ENCODE data around the gene LAMTOR4.
A peak's percentile ranks its signal among the peaks of the same experiment; 100 is the strongest.

LAMTOR4 gene

DNA sequence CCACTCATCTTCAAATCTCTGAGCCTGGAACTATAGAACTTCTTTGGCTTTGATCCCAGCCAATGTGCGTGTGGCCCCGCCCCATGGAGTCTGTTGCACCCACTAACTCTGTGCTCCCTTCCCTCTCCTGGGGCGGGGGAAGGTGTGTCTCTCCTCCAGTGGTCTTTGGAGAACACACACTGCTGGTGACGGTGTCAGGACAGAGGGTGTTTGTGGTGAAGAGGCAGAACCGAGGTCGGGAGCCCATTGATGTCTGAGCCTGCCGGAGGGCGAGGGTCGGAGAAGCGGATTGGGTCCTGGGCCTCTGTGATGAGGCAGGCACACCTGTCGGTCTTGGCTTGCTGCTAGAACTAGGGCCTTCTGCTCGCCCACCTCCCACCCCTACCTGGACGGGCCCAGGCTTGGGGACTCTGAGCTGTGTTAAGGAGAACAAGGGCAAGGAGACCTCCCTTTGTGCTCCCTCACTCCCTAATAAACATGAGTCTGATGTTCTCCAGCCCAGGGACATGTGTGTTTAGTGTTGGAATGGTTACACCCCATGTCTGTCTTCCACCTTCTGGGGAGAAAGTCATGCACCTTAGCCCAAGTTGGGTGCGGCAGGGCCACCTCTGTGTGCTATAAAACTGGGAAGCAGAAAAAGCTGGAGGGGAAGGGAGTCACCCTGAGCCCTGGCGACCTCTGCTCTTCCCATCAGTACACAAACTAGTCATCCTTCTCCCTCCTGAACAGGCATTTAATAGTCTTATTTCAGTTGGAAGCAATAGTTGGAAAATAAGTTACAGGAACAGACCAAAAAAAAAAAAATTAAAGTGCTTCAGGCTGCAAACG, 5.2 kb downstream of the LAMTOR4 start:
- no peak for DNase-seq (ENCODE audit: low read depth in 2 of 2)

DNA sequence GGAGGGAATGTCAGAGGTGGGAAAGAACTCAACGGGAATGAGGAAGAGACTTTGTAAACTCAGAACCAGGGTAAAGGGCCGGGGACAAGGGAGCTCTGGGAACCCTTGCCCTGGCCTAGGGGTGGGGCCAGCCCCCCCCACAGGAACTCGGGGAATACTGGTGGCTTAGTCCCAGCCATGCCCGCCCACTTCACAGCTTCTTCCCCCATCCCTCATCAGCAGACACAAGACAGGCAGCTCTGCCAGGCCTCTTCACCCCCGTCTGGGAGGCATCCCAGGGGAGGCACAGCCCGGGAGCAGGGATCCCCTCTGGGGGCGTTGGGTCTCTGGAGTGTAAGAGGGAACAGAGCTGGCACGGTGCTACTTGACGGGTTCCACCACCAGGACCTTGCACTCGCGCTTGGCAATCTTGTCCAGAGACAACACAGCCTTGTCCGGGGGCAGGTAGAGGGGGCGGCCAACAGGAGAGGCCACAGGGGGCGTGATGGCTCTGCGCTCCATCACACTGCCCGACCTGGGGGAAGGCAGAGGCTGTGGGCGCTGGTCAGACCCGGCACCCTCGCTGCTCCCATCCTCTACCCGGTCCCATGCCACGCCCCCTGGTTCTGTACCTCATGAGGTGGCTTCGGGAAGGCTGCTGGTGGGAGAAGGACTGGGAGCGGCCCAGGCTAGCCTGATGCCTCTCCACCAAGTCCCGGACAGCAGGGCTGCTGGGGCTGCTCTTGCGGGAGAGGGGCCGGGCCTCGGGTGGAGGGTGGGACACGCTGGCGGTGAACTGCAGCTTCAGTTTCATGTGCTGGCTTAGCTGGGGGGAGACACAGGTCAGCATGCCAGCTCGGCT, 6.2 kb downstream of the LAMTOR4 start:
- no peak for DNase-seq (ENCODE audit: low read depth in 2 of 2)

DNA sequence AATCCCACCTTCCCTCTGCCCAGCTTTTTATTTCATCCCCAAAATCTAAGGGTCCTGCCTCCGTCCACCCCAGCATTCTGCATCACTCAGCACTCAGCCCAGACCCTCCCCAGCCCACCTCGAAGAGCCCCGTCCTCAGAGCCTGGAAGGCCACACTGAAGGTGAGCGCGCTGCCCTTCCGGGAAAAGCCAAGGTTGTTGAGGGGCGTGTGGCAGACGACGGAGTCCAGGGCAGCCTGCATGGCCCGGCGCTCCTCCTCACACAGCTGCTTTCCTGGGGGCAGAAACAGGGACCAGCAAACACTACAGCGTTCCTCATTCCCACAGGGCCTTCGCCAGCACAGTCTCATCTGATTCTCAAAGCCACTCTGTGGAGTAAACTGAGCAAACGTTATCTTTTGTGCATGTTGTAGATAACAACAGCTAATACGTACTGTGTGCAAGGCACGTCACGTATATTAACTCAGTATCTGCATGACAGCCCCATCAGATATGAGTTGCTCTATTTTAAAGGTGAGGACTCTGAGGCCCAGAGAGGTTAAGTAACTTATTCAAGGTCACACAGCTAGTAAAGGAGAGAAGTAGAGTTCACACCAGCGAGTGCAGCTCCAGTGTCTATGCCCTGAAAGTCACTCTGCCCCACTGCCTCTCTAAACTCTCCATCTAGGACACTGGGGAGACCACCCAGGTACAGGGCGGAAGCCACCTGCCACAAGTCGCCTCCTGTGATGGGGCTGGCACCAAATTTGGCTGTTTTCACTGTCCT, 7.0 kb downstream of the LAMTOR4 start:
- no peak for DNase-seq (ENCODE audit: low read depth in 2 of 2)

DNA sequence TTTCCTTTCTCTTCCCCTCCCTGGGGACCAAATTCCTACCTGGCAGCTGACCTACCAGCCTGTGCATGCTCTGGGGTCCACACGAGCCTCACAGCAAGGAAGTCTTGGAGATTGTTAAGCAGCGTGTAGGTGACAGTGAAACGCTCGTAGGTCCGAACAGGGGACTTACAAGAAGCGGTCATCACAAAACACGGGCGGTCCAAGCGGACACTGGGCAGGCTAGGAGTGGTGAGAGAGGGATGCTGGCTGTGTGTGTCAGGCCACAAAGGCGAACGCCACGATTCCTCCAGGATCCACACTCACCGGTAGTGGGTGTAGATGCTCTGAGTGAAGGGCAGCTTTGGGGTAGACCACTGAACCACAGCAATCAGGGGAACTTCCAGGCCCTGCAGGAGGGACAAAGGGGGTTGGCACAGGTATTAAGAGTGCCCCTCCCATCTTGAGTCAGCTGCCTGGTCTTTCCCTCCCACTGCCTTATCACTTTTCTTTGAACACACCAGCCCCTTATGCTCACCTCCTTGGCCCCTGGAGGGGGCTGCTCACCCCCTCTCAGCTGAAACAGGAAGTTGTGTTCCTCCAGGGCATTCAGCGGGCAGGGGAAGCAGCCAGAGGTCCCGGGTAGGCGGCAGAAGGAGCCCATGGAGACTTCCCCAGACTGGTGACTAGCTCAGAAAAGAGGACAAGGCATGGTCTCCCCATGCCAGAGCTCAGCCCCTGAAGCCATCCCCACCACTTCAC, 7.8 kb downstream of the LAMTOR4 start:
- no peak for DNase-seq (ENCODE audit: low read depth in 2 of 2)

DNA sequence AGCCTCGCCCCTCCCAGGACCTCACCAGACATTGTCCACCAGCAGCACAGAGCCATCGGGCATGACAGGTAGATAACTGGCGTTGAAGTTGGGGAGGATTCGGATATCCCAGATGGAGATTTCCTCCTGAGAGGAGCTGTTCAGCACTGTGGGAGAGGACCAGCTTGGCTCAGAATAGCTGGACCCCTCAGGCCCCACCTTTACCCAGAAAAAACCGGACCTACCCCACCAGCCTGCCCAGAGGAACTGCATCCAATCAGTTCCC, 8.3 kb downstream of the LAMTOR4 start:
- no peak for DNase-seq (ENCODE audit: low read depth in 2 of 2)

DNA sequence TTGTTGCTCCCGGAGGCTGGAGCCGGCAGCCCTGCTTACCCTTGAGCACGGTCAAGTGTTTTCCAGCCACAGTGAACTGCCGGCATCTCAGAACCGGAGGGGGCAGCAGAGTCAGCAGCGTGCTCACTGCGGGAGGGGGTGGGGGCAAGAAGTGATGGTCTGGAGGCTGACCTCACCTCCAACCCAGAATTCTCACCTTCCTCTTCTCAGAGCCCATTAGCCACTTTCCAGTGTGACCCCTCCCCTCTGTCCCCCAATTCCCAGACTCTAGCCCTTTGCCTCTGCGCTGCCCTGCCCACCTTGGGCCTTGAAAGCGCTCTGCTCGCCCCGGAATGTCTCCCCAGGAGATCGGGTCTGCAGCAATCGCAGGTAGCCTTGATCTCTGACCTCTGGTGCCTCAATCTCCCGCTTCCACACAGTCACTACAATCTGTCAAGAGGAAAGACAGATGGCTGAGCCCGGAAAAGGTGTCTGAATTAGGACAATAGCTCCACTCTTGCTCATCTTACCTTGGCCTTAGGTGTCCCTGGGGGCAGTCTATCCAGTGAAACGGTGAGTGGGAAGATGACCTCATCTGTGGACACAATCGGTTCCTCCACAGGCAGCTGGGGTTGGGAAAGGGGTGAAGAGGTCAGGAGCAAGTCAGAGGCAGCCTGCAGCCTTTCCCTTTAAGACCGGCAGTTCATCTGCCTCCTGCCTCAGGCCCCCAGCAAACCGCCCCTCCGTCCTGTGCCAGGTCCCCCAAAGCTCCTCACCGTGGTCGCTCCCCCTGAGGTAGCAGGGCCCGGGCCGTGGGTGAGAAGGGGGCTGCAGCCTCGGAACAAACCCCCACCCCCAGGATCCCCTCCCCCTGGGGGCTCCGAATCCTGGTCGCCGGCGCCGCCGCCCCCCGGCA, 8.9 kb downstream of the LAMTOR4 start:
- DNase-seq (ENCODE audit: low read depth in 2 of 2), result no peak

DNA sequence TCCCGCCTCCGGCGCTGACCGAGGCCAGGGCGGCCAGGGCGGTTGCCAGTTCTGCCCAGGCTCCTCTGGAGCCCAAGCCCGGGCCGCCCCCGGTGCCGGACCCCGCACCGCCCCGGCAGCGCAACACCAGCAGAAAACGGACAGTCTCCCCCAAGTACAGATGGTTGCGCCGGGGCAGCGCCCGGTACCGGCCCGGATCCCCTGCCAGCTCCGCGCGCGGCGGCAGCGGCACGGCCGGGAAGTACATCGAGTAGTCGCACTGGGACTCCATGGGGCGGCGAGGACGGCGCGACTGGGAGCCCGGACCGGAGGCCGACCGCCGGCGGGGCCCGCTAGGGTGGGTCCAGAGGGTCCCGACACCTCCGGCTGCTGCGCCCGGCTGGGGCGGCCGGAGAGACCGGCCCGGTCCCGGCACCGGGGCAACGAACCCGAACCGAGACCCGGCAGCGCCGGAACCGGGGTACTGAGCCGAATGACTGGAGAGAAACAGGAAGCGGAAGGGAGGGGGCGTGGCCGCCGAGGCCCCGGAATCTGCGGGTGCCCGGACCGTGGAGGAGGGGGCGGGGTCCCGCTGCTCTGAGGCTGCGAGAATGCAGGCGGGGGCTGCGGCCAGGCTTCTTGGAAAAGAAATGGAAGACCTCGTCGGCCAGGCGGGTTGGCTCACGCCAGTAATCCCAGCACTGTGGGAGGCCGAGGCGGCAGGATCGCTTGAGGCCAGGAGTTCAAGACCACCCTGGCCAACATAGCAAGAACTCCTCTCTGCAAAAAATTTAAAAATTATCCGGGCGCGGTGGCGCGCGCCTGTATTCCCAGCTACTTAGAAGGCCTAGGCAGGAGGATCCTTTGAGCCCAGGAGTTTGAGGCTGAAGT, 9.7 kb downstream of the LAMTOR4 start, which contains the start of gene TRAPPC14:
TSS of gene TRAPPC14 (minus strand) at position 495 of the 870 bp plus-strand sequence. CDS start at position 271, 224 bp downstream.
- peak; percentile 80 to 84 for DNase-seq (ENCODE audit: low read depth in 2 of 2)

DNA sequence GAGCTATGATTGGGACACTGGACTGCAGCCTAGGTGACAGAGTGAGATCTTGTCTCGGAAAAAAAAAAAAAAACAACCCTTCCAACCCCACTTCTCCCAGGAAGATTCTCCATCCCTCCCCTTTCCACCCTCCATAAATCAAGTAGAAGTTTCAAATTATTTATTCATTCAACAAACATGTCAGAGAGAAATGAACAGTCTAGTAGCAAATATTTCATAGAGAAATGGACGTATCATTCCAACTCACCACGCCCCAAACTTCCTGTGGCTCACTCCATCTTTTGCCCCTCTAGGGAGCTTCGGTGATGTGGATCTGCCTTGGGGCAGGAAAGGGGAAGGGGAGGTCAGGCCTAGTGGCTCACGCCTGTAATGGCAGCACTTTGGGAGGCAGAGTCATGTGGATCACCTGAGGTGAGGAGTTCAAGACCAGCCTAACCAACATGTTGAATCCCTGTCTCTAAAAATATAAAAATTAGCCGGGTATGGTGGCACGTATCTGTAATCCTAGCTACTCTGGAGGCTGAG, 10.4 kb downstream of the LAMTOR4 start:
- DNase-seq (ENCODE audit: low read depth in 2 of 2), result no peak

DNA sequence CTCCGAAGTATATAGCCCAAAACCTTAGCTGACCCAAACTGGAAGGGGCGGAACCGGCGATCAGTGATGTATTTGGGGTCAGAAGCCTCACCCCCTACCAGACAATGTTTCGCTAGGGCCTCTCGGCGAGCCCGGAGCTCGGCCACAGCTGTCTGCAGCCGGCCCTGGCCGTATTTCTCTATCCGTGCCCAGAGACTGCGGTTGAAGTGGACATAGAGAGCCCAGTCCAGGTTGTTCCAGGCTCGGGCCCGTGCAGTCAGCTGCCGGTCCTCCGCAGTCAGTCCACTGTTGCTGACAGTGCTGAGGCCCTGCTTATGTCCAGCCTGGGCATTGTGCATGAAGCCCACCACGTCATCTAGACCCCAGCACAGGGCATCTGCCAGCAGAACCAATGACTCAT, 11.3 kb downstream of the LAMTOR4 start:
- no peak for DNase-seq (ENCODE audit: low read depth in 2 of 2)

DNA sequence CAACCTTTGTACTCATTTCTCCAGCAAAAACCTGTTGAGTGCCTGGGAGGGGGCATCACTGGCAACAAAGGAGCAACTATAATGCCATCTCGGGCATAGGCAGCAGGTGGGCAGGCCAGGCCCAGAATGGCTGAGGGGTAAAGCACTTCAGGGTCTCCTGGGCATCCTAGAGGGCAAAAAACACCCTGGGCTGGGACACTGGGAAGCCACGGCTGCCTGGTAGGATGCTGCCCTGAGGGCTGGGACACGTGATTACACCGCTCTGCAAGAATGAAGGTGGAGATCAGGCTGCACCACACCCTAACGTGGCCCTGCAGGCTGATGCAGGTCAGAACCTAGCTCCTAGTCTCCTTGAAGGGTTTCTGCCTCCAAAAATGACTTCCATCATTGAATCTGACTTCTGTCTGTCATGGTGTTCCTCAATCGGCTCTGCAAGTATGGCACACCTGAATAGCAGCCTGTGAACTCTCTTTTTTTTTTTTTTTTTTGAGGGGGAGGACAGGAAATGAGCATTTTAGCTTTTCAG, 14.4 kb downstream of the LAMTOR4 start:
- no peak for DNase-seq (ENCODE audit: low read depth in 2 of 2)

DNA sequence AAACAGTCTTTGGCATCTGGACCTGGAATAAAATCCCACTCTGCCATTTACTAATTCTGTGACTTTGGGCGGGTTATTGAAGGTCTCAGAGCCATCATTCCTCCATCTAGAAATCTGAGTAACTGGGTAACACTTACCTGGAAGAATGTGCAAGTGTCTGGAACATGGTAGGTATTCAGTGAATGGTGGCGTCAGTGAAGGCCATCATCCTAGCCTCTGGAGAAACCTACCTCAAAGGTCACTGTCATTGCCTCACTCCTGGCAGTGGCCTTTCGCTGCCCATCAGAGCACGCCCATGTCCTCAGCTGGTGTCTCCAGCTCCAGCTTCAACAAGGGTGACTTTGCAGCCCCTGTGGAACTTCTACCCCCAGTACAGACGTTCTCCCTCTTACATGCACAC, 15.2 kb downstream of the LAMTOR4 start:
- no peak for DNase-seq (ENCODE audit: low read depth in 2 of 2)

DNA sequence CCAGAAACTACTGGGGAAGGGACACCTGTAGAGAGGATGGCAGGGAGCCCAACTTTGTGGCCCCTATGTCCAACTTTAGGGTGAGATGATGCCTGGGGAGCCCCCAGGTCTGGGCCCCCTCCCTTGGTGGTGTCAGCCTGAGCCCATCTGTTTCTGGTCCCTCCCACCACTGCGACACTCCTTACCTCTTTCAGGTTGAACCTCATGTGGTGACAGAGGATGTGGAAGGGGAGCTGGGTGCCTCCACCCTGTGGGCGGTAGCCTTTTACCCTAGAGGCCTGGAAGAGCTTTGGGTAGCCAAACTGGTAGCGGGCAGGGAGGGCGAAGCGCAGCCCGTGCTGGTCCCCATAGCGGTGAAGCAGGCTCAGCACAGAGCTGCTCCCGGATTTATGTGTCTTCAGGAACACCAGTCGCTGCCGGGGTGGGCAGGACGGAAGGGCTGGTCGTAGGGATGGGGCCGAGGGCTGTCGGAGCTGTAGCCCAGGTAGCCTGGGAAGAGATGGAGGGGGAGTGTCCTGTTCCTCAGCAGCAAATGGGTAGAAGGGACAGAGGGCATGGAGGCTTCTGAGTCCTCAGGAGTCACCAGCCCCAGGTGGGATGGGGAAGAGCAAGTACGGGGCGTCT, 17.7 kb downstream of the LAMTOR4 start:
- DNase-seq (ENCODE audit: low read depth in 2 of 2), result no peak

DNA sequence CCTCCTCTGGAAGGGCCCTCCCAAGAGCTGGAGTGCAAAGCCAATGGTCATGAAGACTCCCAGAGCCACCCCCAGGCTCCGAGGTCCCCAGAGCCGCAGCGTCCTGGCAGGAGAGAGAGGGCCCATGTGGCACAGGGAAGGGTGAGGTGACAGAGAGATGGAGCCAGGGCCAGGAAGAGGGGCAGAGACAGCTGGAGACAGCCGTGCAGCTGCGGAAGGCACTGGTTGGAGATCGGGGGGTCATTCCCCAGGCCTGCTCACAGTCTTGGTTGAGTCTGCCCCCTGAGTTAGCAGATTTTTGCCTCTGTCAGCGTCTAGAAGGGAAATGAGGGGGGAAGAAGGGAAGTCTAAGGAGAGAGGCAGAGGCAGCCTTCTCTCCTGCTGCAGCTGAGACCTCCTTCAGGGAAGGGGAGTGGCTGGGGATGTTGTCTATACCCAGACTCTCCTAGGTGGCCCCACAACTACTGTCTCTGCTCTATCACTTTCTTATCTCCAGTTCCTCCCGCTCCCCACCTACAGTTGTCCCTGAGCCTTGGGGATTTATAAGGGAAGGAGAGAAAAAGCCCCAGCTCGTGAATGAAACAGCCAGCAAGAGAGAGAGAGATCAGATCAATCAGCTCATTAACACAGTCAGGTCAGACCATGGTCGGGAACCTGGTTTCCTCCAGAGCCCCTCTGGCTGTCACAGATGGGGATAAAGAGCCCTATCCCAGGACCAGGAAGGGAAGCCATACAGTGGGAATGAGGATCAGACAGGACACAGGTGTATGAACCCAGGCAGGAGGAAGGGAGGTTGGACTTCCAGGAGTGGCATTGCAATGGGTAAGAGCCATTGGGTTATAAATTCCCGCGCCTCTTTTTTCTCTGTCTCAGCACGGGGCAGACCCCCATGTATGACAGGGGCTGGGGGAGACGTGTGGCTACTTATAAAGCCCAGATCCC, 18.5 kb downstream of the LAMTOR4 start:
- no peak for DNase-seq (ENCODE audit: low read depth in 2 of 2)

DNA sequence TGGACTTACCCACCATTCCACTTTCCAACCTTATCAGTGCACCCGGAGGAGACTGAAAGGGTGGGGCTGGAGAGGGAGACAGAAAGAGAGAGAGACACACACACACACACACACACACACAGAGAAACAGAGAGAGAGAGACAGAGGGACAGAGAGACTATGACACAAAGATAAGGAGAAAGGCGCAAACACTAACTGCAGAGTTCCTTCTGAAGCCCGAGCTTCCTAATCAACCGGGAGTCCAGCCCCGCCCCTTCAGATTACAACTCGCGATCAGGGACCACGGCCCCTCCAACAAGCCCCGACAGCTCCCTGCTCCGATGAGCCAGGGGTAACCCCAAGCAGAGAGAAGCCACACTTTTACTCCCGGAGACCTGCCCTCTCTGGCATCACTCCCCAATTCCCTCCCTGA, 19.2 kb downstream of the LAMTOR4 start:
- no peak for DNase-seq (ENCODE audit: low read depth in 2 of 2)

DNA sequence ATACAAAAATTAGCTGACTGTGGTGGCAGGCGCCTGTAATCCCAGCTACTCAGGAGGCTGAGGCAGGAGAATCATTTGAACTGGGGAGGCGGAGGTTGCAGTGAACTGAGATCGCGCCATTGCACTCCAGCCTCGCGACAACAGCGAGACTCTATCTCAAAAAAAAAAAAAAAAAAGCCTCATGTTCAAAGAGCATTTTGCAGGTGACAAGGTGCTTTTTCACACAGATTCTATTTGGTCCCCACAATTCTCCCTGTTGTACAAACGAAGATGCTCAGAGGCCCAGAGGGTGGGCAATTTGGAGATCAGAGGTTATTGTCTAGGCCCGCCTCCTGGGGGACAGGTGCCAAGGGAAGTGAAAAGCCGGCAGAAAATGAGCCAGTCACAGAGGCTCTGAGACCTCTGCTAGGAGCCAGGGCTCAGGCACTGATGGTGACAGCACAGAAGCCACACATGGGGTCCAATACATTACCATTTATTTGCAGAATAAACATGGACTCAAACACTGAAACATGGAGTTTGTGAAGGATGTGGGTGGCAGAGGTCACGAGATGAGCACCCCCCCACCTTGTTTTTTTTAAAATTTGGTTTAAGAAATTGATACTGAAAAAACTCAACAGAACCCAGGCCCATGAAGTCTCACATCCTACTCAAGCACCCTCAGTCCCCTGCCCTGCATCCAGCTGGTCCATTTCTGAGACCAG, 20.6 kb downstream of the LAMTOR4 start:
- DNase-seq (ENCODE audit: low read depth in 2 of 2), result no peak

DNA sequence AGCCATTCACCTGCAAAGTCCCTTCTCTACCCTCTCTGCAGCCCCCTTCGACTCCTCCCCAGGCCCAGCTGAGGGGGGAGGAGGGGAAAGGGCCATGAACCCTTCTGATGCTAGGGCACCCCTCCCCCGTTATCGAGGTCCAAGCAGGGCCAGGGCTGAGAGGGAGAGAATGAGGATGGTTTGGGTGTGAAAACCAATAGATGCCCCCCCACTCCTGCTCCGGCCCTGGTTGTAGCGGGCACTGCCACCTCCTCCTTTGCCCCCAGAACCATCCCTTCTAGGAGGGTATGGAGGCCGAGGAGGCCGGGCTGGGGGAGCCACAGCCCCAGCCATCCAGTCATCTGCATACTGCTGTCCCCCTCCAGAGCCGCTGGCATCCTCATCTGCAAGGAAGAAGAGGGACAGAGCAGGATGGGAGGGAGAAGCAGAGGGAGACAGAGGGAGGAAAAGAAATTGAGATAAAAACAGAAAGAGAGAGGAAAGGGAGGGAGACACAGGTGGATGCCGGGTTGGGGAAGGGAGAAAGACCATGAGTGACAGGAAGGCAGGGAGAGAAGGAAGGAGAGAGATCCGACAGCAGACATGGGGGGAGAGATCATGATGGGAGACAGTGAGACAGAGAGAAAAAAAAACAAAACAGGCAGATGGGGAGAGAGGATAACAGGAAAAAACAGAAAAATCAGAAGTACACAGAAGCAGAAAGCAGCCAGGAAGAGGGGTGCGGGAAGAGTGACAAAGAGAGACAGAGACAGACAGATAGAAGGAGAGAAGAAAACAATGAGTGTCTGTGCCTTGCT, 21.6 kb downstream of the LAMTOR4 start:
- DNase-seq (ENCODE audit: low read depth in 2 of 2), result no peak
